HCT116 (cell line): ENCODE measurements around the gene ISCA2. TPM values are rescaled to one million over a fixed set of nuclear protein-coding genes. Genes with fewer than 3 reads are reported as not detected.

Experiments used
- ATAC-seq: fragments of 200-7000 bp; cut with Tn5 transposase; 2 replicates; pipeline ENCODE4 v1.9.1; 2020; ENCODE audit warnings: mild to moderate bottlenecking, moderate library complexity
- BruUV-seq: library from RNA; stranded (reverse); fragments of 400-500 nt; replicated peaks from 2 replicates; lab custom pipeline; 2021; lab: Mats Ljungman, UMichigan
- CTCF ChIA-PET: fragments of 300-600 bp; sonication (Branson Sonifier 250); formaldehyde crosslinking; loops from one replicate; lab custom pipeline; 2021; ENCODE audit warnings: antibody characterized with exemption; lab: Charles Lee
- POLR2A ChIA-PET: fragments of 300-600, 350-600 bp; sonication (Branson Sonifier 250); formaldehyde crosslinking; loops from one replicate; lab custom pipeline; 2021; ENCODE audit warnings: antibody characterized with exemption; lab: Charles Lee
- RAD21 ChIA-PET, 2 experiments: fragments of 300-600 bp; sonication (Branson Sonifier 250); formaldehyde crosslinking; loops; one replicate each; lab custom pipeline; 2023; ENCODE audit warnings: low total read pairs in 2 of 2; ENCODE audit not compliant: uncharacterized antibody in 2 of 2, unreplicated experiment in 2 of 2, low non-redundant PET in 1 of 2; lab: Charles Lee
- DNase-seq: peaks from one replicate; pipeline ENCODE4 v3.0.0-alpha.2; 2010; ENCODE audit warnings: low read depth, low spot score
- H2AFZ ChIP-seq: fragments of 200-600 bp; shearing (Covaris generic), sonication (generic); 2 replicates; pipeline ENCODE4 v1.6.1; 2017; ENCODE audit warnings: low read depth, mixed run types, mixed read lengths, antibody characterized with exemption, low read length; ENCODE audit not compliant: poor library complexity, severe bottlenecking
- H3K27ac ChIP-seq: 2 replicates; pipeline ENCODE4 v1.5.1; 2012; ENCODE audit warnings: low read depth, low read length
- H3K27me3 ChIP-seq: fragments of 200-600 bp; sonication (generic); 2 replicates; pipeline ENCODE4 v1.6.1; 2016; ENCODE audit warnings: mixed run types, low read length, mixed read lengths; ENCODE audit not compliant: insufficient read depth
- H3K36me3 ChIP-seq, 2 experiments: fragments of 200-500 bp in 1 of 2; fragments of 200-600 bp in 1 of 2; sonication (Bioruptor generic) in 1 of 2; sonication (generic) in 1 of 2; 2 replicates each; pipeline versions ENCODE4 v1.5.1 to v1.6.1; 2014 to 2016; ENCODE audit warnings: low read length in 2 of 2, inconsistent platforms in 1 of 2, mixed read lengths in 1 of 2, mixed run types in 1 of 2; ENCODE audit not compliant: insufficient read depth in 2 of 2, control insufficient read depth in 1 of 2
- H3K4me1 ChIP-seq, 2 experiments: fragments of 200-600 bp in 1 of 2; sonication (generic) in 1 of 2; 2 replicates each; pipeline versions ENCODE4 v1.5.1 to v1.6.1; 2012 to 2017; ENCODE audit warnings: low read length in 2 of 2, inconsistent platforms in 1 of 2, mild to moderate bottlenecking in 1 of 2, mixed read lengths in 1 of 2, mixed run types in 1 of 2, moderate library complexity in 1 of 2; ENCODE audit not compliant: insufficient read depth in 2 of 2, control insufficient read depth in 1 of 2
- H3K4me2 ChIP-seq: fragments of 200-600 bp; sonication (generic); 2 replicates; pipeline ENCODE4 v1.6.1; 2017; ENCODE audit warnings: mixed run types, low read length, mixed read lengths
- H3K4me3 ChIP-seq, 2 experiments: fragments of 200-600 bp in 1 of 2; sonication (generic) in 1 of 2; replicated peaks in 1 of 2; 2 replicates each; pipeline ENCODE4 v1.5.1; 2011 to 2016; ENCODE audit warnings: low read length in 2 of 2, control low read depth in 1 of 2, low read depth in 1 of 2, mild to moderate bottlenecking in 1 of 2, mixed read lengths in 1 of 2, mixed run types in 1 of 2
- H3K79me2 ChIP-seq: fragments of 200-600 bp; sonication (generic); 2 replicates; pipeline ENCODE4 v1.6.1; 2017; ENCODE audit warnings: mild to moderate bottlenecking, mixed run types, low read length, moderate library complexity, mixed read lengths; ENCODE audit not compliant: insufficient read depth
- H3K9ac ChIP-seq: fragments of 200-600 bp; sonication (generic); 2 replicates; pipeline ENCODE4 v1.6.1; 2016; ENCODE audit warnings: low read length, mixed read lengths
- H3K9me2 ChIP-seq: fragments of 200-600 bp; sonication (generic), shearing (Covaris generic); 2 replicates; pipeline ENCODE4 v1.6.1; 2017; ENCODE audit warnings: mixed run types, mild to moderate bottlenecking, moderate library complexity; ENCODE audit not compliant: insufficient read depth
- H3K9me3 ChIP-seq, 2 experiments: fragments of 200-500 bp in 1 of 2; fragments of 200-600 bp in 1 of 2; sonication (Bioruptor generic) in 1 of 2; sonication (generic) in 1 of 2; 2 replicates each; pipeline ENCODE4 v1.6.1; 2014 to 2017; ENCODE audit warnings: low read length in 2 of 2, mixed read lengths in 2 of 2, inconsistent platforms in 1 of 2, low read depth in 1 of 2, mild to moderate bottlenecking in 1 of 2, mixed run types in 1 of 2, moderate library complexity in 1 of 2; ENCODE audit not compliant: control insufficient read depth in 1 of 2, insufficient read depth in 1 of 2
- H4K20me1 ChIP-seq: fragments of 200-600 bp; sonication (generic), shearing (Covaris generic); 2 replicates; pipeline ENCODE4 v1.6.1; 2017; ENCODE audit warnings: mixed run types, mild to moderate bottlenecking, moderate library complexity; ENCODE audit not compliant: insufficient read depth
- CBX3 ChIP-seq: IDR thresholded peaks from 2 replicates; pipeline ENCODE4 v1.6.1; 2012; ENCODE audit warnings: low read depth
- CEBPB ChIP-seq: IDR thresholded peaks from 2 replicates; pipeline ENCODE4 v1.6.1; 2012; ENCODE audit warnings: low read depth
- CTCF ChIP-seq, 3 experiments: fragments of 200-600 bp in 1 of 3; sonication (generic) in 1 of 3; IDR thresholded peaks in 2 of 3; conservative IDR thresholded peaks in 1 of 3; 2 replicates each; pipeline ENCODE4 v1.5.1; 2012 to 2017; ENCODE audit warnings: low read depth in 2 of 3, low read length in 2 of 3, antibody characterized with exemption in 1 of 3, borderline replicate concordance in 1 of 3, control low read depth in 1 of 3, mild to moderate bottlenecking in 1 of 3, mixed read lengths in 1 of 3, mixed run types in 1 of 3, moderate library complexity in 1 of 3; ENCODE audit not compliant: insufficient read depth in 1 of 3
- EGR1 ChIP-seq: IDR thresholded peaks from 2 replicates; pipeline ENCODE4 v1.6.1; 2012; ENCODE audit warnings: low read depth
- POLR2AphosphoS5 ChIP-seq: IDR thresholded peaks from 2 replicates; pipeline ENCODE4 v1.6.1; 2011; ENCODE audit warnings: mild to moderate bottlenecking, low read depth, low read length, moderate library complexity
- RAD21 ChIP-seq: IDR thresholded peaks from 2 replicates; pipeline ENCODE4 v1.6.1; 2012; ENCODE audit warnings: low read depth, mild to moderate bottlenecking
- intact Hi-C: fragments of 100-400 bp; cut with micrococcal nuclease; formaldehyde crosslinking; loops from 2 replicates; pipeline ENCODE4 v1.10.0; 2022
- total RNA-seq: library from RNA; stranded (reverse); gene quantifications from one replicate; pipeline ENCODE4 v1.2.1, GENCODE V29; 2021; ENCODE audit not compliant: unreplicated experiment

Gene ISCA2
- total RNA-seq, 1 experiment from 2014 or later = 27.5 TPM

GRCh38 chr14:74491956-74492775 is 1.4 kb upstream of the ISCA2 start:
- peaks cover 52 to 65% of the 10 kb centered on the region in 2 experiments for H3K4me1 ChIP-seq
- no peaks in the 10 kb centered on the region for H3K9me2 ChIP-seq
- ChIA-PET RAD21 (no interaction called here), POLR2A (no interaction called here), CTCF (interaction anchor here (1.4 to 1.8 kb wide), 3 partner anchors 10 to 168 kb away, joined by 4 to 11 read pairs (median 10); no protein-coding TSS in a partner anchor)
- peaks cover 9% of the 10 kb centered on the region for H3K79me2 ChIP-seq
- intact Hi-C loops = no loop called here
- no peaks in the 10 kb centered on the region for H3K27me3 ChIP-seq
- peak overlapping the region; percentile 97 for H3K4me2 ChIP-seq
- TSS peak; percentile 67 for BruUV-seq
- no peaks in the 10 kb centered on the region for H3K36me3 ChIP-seq
- peak overlapping the region; percentile 82 to 89 for H3K4me3 ChIP-seq
- TF ChIP-seq CBX3 (no peak), CTCF (IDR thresholded peaks at IDR 0.05 in 2 of 3, conservative IDR thresholded peaks at IDR 0.05 in 1 of 3; ENCODE audit: borderline replicate concordance in 1 of 3, insufficient read depth in 1 of 3, low read depth in 2 of 3, low read length in 2 of 3) (peak; percentile 5 to 33 (median 27); a peak in 2 of 6 replicates), POLR2AphosphoS5 (no peak), EGR1 (no peak), RAD21 (peak; percentile 54), CEBPB (no peak)
- peak overlapping the region; percentile 2 for H2AFZ ChIP-seq
- ATAC-seq (no peak), DNase-seq (no peak)
- no peaks in the 10 kb centered on the region for H4K20me1 ChIP-seq
- peak overlapping the region; percentile 74 for H3K9ac ChIP-seq
- H3K9me3 ChIP-seq = no peaks in the 10 kb centered on the region
- peak overlapping the region; percentile 61; the same call in 1 of the 2 replicates for H3K27ac ChIP-seq
